ENCODE results near the gene CD96.

- TF ChIP-seq CTCF (conservative IDR thresholded peaks at IDR 0.05; ENCODE audit: low read length) (no peak), EZH2phosphoT487 (IDR thresholded peaks at IDR 0.05; ENCODE audit: borderline replicate concordance, low read depth, low read length) (no peak)
Measured at GRCh38 chr3:111694471-111694870, 152.5 kb downstream of the CD96 start.

Data from OCI-LY7 (cell line).